GM06990 (cell line): ENCODE measurements around the gene XYLT2.
"Not testable (repeated sequence)": the region's sequence is repeated elsewhere in the genome, so short reads cannot be mapped to it uniquely, and the experiment has no call there.

Experiments used
- DNase-seq: peaks from one replicate; pipeline ENCODE4 v3.0.0-alpha.2; 2011; ENCODE audit not compliant: insufficient read length; ENCODE audit errors: extremely low read depth
- H3K27me3 ChIP-seq: replicated peaks from 2 replicates; pipeline ENCODE4 v1.6.0; 2011; ENCODE audit warnings: low read length; ENCODE audit not compliant: control insufficient read depth, insufficient read depth
- H3K36me3 ChIP-seq: 2 replicates; pipeline ENCODE4 v1.5.1; 2011; ENCODE audit warnings: low read length; ENCODE audit not compliant: control insufficient read depth, insufficient read depth
- H3K4me3 ChIP-seq: replicated peaks from 2 replicates; pipeline ENCODE4 v1.5.1; 2011; ENCODE audit warnings: low read depth, mild to moderate bottlenecking, control low read depth, low read length
- CTCF ChIP-seq: IDR thresholded peaks from 2 replicates; pipeline ENCODE4 v1.5.1; 2011; ENCODE audit warnings: low read length, control low read depth, mild to moderate bottlenecking, inconsistent platforms; ENCODE audit not compliant: insufficient read depth, poor library complexity, severe bottlenecking

The XYLT2 gene

DNA sequence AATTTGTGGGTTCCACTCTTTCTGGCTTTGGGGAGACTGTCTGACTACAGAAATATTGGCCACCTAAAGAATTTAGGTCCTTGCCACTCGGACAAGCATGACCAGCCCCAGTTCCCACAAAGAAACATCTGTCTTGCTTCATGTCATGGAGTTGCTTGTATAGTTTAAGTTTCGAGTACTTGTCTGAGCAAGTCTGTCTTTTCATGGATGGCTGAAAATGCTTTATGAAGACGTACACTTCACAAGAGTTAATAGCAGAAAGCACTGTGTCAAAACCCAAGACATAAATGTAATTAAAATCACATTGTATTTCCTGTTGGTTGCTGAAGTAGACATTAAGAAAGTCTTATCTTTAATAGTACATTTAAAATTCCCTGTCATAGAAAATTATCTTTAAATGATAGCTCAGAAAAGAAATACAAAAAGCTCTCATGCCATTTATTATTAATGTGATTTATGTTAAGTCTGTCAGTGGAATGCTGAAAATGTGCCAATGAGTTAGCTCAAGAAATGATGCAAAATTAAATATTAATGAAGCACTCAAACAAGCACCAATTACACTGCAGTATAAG lies 29.8 kb upstream of the XYLT2 start:
- no peak for TF ChIP-seq CTCF
- H3K36me3 ChIP-seq, result no peaks in the 10 kb centered on the region
- no peaks in the 10 kb centered on the region for H3K27me3 ChIP-seq
- no peak for DNase-seq
- H3K4me3 ChIP-seq, result no peak overlapping the region

GRCh38 chr17:50316660-50317059 lies 29.3 kb upstream of the XYLT2 start:
- not testable (repeated sequence) for H3K36me3 ChIP-seq, DNase-seq, H3K4me3 ChIP-seq, H3K27me3 ChIP-seq

GRCh38 chr17:50317121-50317520 lies 28.8 kb upstream of the XYLT2 start:
- Histone ChIP-seq H3K27me3 (no peaks in the 10 kb centered on the region), H3K4me3 (no peak overlapping the region), H3K36me3 (no peaks in the 10 kb centered on the region)
- no peak for DNase-seq
- no peak for TF ChIP-seq CTCF

- no peaks in the 10 kb centered on the region for H3K36me3 ChIP-seq
- H3K4me3 ChIP-seq, result no peak overlapping the region
- H3K27me3 ChIP-seq, result no peaks in the 10 kb centered on the region
- TF ChIP-seq CTCF, result no peak
- DNase-seq, result no peak
These were observed 27.2 kb upstream of the XYLT2 start for GRCh38 chr17:50318501-50319285.

DNA sequence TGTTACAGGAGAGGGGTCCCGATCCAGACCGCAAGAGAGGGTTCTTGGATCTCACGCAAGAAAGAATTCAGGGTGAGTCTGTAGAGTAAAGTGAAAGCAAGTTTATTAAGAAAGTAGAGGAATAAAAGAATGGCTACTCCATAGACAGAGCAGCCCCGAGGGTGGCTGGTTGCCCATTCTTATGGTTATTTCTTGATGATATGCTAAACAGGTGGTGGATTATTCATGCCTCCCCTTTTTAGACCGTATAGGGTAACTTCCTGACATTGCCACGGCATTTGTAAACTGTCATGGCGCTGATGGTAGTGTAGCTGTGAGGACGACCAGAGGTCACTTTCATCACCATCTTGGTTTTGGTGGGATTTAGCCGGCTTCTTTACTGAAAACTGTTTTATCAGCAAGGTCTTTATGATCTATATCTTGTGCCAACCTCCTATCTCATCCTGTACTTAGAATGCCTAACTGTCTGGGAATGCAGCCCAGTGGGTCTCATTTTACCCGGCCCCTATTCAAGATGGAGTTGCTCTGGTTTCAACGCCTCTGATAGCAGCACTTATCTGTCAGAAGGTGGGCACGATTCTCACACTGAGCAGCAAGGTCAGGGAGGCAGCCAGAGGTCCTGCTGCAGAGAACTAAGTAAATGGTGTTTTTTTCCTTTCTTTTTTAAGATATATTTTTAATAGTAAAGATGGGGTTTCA lies 26.5 kb upstream of the XYLT2 start:
- no peak for DNase-seq
- Histone ChIP-seq H3K36me3 (no peaks in the 10 kb centered on the region), H3K27me3 (no peaks in the 10 kb centered on the region), H3K4me3 (no peak overlapping the region)
- no peak for TF ChIP-seq CTCF

DNA sequence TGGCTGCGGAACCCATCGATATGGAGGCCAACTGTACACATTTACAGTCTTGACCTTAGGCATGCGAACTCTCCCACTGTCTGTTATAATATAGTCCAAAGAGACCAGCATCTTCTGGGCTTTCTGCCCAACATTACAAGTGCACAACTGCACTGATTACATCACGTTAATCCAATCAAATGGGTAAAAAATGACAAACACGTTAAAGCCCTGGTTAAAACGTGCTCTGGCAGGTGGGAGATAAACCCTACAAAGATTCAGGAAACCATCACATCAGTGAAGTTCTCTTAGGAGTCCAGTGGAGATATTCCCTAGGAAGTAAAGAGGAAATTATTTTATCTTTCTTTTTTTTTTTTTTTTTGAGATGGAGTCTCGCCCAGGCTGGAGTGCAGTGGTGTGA lies 23.7 kb upstream of the XYLT2 start:
- Histone ChIP-seq H3K27me3 (no peaks in the 10 kb centered on the region), H3K4me3 (no peak overlapping the region), H3K36me3 (no peaks in the 10 kb centered on the region)
- DNase-seq, result no peak
- TF ChIP-seq CTCF, result no peak
